ENCODE results near the gene UQCC2.

The UQCC2 gene

GRCh38 chr6:33707771-33708170 lies 3.7 kb downstream of the UQCC2 start:
- no peak for DNase-seq (ENCODE audit: low read depth in 2 of 2)

DNA sequence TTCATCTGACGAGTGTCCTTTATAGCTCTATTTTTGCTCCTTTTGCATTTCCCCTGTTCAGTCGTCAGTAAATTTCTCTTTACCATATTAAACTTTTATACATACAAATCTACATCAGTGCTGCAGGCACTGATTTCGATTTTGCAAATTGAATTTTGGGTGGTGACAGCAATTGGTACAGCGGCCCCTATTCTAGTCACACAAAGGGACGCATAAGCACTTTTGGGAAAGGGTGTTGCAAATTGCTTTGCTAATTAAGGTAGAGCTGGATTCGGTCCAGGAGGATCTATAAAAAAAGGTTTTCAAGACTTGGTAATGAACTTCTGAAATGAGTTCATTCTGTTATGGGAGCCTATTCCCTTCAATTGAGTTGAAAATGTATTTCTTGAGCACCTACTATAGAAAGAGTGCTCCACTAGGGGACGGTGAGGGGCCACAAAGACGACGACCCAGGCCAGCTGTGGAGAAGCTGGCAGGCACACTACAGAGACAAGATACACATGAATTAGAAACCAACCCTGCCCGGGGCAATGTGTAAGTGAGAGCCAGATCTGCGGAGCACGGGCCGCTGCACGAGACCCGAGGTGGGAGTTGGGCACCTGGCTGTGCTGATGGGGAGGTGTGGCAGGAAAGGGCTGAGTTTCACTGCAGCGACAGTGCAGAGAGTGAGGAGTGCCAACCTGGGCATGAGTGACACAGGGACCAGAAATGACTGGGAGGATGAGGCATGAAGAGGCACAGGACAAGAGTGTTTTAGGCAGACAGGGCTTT lies 5.4 kb downstream of the UQCC2 start:
- DNase-seq (ENCODE audit: low read depth in 2 of 2) = no peak

GRCh38 chr6:33705268-33705885 lies 6.1 kb downstream of the UQCC2 start:
- DNase-seq (ENCODE audit: low read depth in 2 of 2) = peak; percentile 37 to 44

DNA sequence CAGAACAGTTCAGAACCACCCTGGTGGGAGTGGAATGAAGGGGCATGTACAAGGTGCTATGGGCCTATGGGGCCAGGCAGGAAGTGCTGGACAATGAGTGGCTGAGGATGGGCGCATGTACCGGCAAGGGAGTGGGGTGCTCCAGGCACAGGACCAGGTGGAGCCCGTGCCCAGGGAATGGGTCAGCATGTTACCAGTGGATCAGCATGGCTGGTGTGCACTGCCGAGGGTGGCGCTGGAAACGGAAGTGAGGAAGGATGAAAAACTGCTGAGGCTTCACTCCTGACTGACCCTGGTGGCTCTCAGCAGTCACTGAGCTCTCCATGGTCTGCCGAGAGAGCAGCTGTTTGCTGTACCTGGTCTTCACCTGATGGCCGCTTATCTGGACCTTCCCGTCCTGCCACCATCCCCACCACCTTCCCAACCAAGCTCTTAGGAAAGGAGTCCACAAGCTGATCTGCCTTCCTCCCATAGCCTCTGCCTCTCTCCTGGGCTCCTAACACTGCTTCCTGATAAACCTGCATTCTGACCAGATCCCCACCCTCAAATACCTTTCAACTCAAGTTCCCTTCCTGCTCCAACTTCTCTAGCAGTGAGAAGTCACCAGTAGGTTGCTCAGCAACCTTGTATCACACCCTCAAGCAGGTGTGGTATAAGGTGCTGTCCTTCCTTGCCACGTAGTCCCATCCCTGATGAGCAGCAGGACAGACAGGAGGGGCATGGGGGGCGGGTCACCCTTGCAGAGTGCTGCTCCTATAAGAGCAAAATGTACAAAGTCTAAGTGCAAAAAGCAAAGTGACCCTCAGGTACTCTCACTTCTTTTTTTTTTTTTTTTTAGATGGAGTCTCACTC lies 7.1 kb downstream of the UQCC2 start:
- DNase-seq (ENCODE audit: low read depth in 2 of 2) = no peak

DNA sequence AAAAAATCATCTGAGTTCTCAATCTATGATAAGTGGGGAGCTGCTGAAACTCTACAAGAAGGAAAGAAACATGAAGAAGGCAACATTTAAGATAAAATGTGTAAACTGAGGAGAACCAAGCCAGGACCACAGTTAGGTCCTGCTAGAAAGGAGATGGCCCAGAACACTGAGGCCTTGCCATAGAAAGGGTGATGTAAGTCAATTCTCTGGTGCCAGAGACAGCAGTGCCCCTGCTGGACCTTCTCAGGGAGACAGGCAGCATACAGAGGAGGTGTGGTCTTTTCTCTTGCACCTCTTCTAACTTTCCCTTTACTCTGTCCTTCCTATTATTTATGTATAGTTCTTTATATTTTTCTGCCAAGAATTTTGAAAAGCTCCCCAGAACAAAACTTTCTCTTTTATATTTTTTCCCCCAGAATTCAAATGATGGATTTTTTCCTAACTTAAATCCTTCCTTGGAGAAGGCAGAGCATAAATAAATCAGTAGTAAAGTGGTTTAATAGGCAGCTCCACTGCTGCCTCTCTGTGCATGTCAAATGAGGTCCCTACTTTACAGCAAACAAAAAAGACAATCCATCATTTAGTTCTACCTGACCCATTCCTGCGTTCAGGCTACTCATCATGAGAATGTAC lies 9.0 kb downstream of the UQCC2 start:
- DNase-seq (ENCODE audit: low read depth in 2 of 2) = peak in 1 of 2 experiments; percentile 14

GRCh38 chr6:33700391-33701050 lies 11.0 kb downstream of the UQCC2 start:
- DNase-seq (ENCODE audit: low read depth in 2 of 2) = peak in 1 of 2 experiments; percentile 31

DNA sequence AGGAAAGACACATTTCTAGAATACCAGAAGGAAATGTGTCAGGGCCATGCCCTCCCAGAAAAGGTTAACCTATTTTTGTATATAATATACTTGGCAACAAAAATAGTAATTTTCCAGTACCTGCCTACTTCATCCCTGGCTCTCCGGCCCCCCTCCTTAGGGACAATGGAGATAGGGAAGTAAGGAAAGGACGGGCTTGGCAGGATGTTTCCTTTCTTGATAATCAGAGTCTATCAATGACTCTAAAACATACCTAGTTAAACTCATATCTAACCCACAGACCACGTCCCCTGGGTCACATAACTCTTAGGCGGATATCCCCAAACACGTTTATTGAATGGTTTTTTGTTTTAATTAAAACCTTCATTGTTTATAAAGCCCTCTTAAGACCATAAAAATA lies 11.8 kb downstream of the UQCC2 start:
- DNase-seq (ENCODE audit: low read depth in 2 of 2) = no peak

- no peak for DNase-seq (ENCODE audit: low read depth in 2 of 2)
Measured at GRCh38 chr6:33699131-33699530, 12.4 kb downstream of the UQCC2 start.

GRCh38 chr6:33698494-33698893 lies 13.0 kb downstream of the UQCC2 start:
- no peak for DNase-seq (ENCODE audit: low read depth in 2 of 2)

GRCh38 chr6:33697845-33698244 lies 13.7 kb downstream of the UQCC2 start:
- DNase-seq (ENCODE audit: low read depth in 2 of 2) = no peak

- no peak for DNase-seq (ENCODE audit: low read depth in 2 of 2)
Measured at GRCh38 chr6:33696548-33697518, 14.7 kb downstream of the UQCC2 start.

DNA sequence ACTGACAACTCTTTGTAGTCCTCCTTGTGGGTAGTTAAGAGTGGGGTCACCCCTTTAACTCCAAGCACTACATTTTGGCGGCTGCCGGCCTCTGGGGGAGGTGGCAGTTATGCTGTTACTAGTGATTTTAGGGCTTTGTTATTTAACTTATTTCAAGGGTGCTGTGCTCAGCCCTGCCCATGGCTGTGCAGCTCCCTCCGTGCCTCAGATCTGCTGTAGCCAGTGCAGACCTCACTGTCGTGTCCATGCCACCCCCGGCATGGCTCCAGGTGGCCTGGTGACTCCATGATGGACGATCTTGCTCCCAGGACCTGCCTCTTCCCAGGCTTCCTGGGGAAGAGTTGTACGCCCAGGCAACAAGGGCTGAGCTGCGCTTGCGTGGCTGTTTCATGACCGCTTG lies 15.4 kb downstream of the UQCC2 start:
- no peak for DNase-seq (ENCODE audit: low read depth in 2 of 2)

GRCh38 chr6:33695451-33695887 lies 16.0 kb downstream of the UQCC2 start:
- DNase-seq (ENCODE audit: low read depth in 2 of 2) = no peak

DNA sequence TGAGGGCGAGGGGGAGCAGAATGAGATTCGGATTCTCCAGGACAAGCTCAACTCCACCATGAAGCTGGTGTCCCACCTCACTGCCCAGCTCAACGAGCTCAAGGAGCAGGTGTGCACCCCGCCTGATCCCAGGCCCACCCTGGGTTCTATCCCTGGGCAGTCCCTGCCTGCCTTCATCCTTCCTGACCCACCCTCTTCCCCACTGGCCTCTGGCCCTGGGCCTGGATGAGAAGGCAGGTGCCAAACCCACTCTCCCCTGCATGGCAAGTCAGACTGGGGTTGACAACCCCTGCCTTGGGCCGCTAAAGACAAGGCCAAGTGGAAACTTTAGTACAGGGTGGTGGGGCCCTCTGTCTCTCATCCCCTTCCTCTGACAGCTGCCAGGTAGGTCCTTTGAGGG lies 16.5 kb downstream of the UQCC2 start:
- DNase-seq (ENCODE audit: low read depth in 2 of 2) = no peak

DNA sequence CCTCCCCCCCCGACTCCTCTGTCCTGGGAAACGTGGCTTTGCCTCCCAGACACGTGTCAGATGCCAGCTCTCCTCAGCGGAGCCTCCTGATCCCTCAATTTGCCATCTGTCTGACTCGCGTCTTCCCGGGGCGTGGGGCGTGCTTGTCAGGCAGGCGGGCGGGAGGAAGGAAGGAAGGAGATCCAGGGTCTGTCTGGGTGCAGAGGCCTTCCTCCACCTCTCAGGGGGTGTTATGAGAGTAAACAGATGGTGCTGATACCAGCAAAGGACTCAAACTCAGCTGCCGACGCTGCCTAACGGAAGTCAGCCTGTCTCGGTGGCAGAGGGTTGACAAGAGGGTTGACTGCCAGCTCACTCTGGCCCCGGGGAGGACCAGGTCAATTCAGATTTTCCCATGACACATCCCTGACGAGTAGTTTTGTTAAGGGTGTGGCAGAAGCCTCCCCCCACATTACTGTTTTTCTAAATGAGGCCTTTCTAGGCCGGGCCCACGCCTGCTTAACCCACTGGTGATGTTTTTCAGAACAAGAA lies 17.0 kb downstream of the UQCC2 start:
- peak in 1 of 2 experiments; percentile 18 for DNase-seq (ENCODE audit: low read depth in 2 of 2)

DNA sequence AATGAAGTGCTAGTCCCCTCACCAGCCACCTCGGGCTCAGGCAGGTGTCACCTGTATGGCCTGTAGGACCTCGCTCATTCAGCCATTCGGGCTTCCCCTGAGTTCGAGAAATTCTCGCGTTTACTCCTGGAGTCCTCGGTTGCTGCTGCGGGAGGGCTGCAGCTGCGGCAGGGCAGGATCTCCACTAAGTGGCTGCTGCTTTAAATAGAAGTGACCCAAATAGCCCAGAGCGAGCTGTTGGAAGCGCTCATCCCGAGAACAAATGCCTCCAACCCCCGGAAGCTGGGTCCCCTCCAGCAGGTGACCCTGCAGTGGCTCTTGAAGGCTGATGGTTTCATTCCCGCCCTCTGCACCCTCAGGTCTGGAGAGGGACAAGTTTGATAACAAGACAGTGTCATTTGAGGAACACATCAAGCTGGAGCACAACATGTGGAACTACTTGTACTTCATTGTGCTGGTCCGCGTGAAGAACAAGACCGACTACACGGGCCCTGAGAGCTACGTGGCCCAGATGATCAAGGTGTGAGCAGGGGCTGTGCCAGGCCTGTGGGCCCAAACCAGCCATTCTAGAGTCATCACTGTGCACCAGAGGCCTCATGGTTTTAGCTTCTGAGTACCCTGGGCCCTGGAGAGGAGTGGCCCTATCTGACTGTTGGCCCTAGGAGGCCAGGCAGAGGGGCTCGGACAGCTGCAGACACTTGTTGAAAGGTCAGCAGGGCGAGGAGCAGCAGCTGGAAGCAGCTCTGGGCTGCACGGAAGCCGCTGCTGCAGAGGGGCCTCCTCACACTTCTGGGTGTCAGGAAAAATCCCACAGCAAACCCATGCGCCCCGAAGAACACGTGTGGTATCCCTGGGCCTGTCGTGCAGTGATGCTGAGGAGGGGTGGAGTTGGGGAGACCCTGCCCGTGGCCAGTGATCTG lies 18.1 kb downstream of the UQCC2 start:
- no peak for DNase-seq (ENCODE audit: low read depth in 2 of 2)

DNA sequence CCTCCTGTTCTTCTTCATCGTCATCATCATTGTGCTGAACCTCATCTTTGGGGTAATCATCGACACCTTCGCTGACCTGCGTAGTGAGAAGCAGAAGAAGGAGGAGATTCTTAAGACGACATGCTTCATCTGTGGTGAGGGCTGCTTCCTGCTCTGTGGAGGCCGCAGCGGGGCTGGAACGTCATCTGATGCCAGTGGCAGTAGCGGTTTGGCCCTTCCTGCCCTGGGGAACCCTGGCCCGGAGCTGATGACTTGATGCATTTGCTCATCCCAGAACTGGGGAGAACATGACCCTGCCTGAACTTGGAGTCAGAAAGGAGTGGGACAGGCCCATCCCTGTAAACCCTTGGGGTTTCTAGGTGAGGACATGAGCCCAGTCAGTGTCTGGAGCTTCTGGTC lies 18.7 kb downstream of the UQCC2 start:
- no peak for DNase-seq (ENCODE audit: low read depth in 2 of 2)

DNA sequence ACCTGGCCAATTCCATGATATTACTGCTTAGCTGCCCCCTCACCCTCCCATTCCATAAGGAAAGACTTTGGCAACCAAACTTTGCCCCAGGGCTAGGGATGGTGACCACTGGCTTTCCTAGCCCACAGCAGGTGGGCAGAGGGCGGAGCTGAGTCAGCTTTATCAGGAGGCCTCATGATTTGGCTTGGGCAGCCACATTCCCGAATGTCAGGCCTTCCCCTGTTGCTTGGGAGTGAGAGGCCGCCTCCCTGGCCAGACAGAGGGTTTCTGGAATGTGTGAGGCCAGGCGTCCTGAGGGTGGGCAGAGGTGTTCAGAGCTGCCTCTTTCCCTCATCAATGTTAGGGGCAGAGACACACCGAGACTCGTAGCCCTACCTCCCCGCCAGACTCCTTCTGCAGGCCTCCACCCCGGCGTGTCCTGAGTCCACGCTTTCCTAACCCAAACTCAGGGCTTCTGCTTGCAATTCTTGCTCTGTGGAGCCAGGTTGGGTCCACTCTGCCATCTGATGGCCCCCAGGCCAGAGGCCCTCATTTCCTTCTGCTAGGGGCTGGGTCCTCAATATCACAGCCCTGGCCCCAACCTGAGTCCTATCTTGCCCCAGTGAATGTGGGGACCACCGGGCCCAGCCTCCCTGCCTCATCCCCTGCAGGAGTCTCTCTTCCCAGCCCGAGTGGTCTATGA lies 19.3 kb downstream of the UQCC2 start:
- DNase-seq (ENCODE audit: low read depth in 2 of 2) = no peak
